ENCODE results near the gene OSBPL9.

The OSBPL9 gene, protein sequence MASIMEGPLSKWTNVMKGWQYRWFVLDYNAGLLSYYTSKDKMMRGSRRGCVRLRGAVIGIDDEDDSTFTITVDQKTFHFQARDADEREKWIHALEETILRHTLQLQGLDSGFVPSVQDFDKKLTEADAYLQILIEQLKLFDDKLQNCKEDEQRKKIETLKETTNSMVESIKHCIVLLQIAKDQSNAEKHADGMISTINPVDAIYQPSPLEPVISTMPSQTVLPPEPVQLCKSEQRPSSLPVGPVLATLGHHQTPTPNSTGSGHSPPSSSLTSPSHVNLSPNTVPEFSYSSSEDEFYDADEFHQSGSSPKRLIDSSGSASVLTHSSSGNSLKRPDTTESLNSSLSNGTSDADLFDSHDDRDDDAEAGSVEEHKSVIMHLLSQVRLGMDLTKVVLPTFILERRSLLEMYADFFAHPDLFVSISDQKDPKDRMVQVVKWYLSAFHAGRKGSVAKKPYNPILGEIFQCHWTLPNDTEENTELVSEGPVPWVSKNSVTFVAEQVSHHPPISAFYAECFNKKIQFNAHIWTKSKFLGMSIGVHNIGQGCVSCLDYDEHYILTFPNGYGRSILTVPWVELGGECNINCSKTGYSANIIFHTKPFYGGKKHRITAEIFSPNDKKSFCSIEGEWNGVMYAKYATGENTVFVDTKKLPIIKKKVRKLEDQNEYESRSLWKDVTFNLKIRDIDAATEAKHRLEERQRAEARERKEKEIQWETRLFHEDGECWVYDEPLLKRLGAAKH

DNA sequence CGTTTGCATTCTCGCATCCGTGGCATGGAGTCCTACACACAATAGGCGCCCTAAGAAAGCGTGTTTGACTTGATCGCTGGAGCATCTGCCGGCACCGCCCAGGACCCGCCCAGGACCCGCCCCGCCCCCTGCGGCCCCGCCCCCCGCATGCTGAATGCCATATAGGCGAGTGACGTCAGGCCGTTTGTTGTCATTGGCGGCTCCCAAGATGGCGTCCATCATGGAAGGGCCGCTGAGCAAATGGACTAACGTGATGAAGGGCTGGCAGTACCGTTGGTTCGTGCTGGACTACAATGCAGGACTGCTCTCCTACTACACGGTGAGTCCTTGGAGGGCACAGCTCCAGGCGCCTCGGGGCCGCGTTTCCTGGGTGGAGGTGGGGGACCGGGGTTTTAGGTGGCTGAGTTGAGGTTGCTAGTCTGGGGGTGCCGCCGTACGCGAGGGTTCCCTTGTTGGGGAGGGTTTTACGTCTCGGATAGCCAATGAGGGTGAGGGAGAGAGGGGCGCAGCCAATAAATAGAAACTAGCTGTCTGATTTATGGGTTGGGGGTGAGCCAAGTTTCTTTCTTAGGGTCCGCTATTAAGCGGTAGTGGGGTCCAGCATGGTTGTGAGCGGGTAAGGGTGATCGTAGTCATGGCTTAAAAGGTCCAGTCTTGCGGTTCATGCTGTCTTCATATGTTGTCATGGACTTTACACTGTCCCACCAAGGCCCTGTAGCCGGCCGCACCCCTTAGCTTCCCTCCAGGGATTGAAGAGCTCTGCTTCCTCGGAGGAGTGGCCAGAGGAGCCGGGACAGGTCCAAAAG is at the start of gene OSBPL9:
OSBPL9 (plus strand) TSS at position 190 of the 806 bp plus-strand sequence; CDS start at position 209, 19 bp downstream.
- peak; percentile 54 for DNase-seq (ENCODE audit: low read depth, low spot score)

DNA sequence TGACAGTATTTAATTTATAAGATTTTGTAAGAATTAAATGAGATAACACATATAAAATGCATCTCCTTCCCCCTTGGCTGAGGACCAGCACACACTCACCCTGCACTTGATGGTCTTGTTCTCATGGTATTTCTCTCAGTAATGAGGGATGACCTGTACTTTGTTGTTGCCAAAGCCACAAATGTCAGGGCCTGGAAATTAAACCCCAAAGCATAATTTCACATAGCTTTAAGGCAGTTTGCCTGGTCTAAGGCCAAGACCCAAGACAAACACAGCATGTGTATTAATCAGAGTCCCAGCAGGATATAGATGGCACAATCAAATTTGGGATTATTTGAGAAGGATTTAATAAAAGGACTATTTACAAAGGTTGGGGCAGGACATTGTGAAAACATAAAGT is 49.2 kb upstream of the OSBPL9 start:
- DNase-seq (ENCODE audit: low read depth, low spot score) = no peak

DNA sequence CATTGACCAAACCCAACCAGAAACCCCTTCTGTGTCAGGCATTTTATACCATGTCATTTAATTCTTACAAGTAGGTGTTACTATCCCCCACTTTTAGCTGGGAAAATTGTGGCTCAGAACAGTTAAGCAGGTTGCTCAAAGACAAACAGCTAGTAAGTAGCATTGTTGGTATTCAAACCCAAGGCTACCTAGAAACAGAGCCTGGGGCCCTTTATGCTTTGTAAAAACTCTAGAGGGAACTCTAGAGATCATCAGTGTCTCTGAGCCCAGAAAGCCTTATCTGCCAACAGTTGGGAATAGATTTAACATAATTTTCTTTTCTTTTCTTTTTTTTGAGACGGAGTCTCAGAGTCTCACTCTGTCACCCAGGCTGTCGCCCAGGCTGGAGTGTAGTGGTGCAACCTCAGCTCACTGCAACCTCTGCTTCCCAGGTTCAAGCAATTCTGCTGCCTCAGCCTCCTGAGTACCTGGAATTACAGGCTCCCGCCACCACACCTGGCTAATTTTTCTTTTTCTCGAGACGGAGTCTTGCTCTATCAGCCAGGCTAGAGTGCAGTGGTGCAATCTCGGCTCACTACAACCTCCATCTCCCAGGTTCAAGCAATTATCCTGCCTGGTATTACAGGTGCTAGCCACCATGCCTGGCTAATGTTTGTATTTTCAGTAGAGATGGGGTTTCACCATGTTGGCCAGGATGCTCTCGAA is 48.5 kb upstream of the OSBPL9 start:
- no peak for DNase-seq (ENCODE audit: low read depth, low spot score)

DNA sequence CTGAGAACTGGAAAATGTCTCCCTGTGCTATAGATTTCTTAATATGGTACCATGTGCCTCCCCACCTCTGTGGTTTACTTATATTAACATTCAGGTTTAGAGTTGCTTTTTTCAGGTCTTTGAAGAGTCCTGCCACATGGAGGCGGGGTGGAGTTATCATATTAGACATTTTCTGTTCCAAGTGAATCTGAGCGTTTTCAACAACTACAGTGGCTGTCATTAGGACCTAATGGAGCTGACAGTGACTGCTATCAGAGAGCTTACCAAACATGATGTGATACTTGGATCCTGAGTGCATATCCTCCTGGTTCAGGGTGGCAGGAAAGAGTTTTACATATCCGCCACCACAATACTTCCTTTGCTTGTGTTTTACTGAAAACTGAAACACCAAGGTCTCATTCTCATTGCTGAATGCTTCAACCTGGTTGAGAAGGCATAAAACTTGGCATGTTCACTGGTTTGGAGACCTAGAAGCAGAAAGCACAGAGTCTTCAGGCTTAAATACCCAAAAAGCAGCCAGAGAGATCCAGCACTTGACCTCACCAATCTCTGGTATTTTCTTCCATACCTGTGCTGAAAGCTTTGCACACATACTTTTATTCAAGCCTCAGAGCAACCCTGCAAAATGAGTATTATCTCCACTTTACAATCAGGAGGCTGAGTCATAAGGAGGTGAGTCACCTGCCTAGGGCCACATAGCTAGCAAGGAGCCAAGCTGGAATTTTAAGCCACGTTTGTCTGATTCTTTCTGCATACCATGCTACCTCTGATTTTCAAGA is 47.4 kb upstream of the OSBPL9 start:
- DNase-seq (ENCODE audit: low read depth, low spot score) = no peak

DNA sequence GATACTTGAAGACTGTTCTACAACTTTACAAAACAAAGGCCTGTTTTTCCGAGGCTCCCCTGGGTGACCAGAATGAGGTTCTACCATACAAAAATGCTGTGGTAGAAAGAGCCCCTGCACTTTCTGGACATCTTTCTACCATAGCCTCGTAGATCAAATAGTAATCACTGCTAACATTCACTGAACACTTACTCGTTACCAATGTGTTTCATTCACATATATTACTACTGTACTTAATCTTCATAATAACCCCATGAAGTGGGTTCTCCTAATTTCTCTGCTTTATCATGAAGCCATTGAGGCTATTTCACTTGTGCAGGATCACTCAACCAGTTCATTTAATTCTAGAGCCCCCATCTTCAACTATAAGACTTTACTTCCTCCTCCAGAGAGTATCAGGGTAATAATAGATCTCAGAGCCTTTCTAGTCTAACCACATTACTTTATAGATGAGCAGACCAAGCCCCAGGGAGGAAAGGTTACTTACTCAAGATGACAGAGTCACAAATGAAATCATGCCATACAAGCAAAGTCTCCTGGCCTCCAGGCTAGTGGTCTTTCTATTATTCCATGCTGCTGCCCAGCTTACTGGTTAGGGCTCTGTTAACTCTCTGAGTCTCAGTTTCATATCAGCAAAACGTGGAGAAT is 46.7 kb upstream of the OSBPL9 start:
- DNase-seq (ENCODE audit: low read depth, low spot score) = no peak

DNA sequence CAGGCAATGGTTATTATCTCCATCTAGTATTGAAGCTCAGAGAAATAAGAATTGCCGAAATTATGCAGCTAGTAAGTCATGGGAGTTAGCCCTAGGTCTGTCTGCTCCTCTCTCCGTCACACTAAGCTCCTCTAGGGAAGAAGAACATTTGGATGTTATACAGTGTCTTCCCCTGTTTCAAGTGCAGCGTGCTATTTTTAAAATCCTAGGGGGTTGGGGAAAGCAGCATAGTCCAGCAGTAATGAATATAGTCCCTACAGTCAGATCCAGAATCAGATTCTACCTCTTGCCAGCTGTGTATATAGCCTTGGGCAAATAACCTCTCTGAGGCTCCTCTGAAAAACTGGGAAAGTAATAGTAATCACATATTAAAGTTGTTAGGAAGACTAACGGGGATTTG is 44.5 kb upstream of the OSBPL9 start:
- DNase-seq (ENCODE audit: low read depth, low spot score) = no peak

GRCh38 chr1:51574796-51575195 is 42.1 kb upstream of the OSBPL9 start:
- DNase-seq (ENCODE audit: low read depth, low spot score) = no peak

DNA sequence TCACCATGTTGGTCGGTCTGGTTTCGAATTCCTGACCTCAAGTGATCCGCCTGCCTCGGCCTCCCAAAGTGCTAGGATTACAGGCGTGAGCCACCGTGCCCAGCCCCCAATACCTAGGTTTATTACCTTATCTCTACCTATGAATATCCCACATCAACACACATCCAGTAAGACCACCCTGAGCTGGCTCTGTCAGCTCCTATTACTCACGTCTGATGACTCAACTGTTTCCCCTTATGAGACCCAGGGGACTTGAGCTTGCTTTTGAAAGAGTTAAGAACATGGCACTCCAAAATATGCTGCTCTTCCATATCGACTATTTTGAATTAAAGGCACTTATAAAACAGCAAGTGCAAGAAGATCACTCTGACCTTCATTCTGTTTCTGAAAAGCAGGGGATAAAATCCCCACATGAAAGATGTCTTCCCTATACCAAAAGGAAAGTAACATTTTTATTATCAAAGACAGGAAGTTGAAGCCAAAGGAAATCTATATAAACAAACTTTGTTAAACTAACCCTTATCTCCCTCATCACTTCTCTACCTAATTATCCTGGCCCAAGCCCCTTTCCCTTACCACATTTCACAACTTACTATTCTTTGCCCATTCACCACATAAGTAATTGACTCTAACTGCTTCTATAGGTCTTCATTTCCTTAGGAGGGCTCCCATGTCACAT is 41.3 kb upstream of the OSBPL9 start:
- DNase-seq (ENCODE audit: low read depth, low spot score) = no peak

DNA sequence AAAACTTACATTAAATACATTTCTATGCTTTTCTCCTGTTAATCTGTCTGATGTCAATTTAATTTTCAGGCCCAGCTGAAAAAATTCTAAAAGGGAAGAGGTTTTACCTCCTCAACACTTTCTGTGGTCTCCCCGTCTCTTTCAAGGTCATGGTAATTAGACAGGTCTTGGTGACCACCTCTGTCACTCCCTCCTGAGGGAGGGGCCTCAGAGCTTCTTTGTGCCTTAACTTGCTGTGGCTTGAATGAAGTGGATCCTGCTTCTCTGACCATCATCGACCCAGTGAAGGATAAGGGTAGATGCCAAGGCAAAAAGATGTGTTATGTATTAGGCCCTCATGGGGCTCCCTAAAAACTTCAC is 40.8 kb upstream of the OSBPL9 start:
- DNase-seq (ENCODE audit: low read depth, low spot score) = no peak

- no peak for DNase-seq (ENCODE audit: low read depth, low spot score)
These were observed 40.0 kb upstream of the OSBPL9 start for GRCh38 chr1:51576923-51577322.

DNA sequence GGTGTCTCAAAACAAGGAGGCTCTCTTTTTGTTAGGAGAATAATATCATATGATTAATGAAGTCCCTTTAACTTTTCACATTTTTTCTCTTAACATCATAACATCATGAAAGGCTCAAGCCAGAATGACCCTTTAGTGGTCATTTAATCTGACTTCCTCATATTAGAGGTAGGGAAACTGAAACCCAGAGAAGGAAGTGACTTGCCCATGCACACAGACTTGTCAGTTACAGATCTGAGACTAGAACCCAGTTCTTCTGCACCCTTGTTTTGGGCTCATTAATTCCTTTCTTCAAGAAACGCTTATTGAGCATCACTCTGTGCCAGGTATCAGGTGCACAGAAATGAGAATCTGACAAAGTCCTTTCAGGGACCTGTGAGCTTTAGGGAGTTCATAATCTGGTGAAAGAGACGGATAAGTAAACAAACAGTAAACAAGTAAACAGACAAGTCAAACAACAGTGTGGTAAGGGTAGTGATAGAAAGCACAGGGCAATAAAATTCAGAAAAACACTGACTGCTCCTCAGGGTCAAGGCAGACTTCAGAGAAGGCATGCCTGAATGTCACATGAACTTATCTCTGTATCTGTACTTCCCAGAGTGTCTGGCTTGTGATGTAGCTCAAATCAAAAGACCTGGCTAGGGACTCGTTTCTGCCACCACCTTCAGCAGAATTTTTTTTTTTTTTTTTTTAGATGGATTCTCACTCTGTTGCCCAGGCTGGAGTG is 38.3 kb upstream of the OSBPL9 start:
- no peak for DNase-seq (ENCODE audit: low read depth, low spot score)

- DNase-seq (ENCODE audit: low read depth, low spot score) = no peak
These were observed 35.7 kb upstream of the OSBPL9 start for GRCh38 chr1:51581238-51581637.

DNA sequence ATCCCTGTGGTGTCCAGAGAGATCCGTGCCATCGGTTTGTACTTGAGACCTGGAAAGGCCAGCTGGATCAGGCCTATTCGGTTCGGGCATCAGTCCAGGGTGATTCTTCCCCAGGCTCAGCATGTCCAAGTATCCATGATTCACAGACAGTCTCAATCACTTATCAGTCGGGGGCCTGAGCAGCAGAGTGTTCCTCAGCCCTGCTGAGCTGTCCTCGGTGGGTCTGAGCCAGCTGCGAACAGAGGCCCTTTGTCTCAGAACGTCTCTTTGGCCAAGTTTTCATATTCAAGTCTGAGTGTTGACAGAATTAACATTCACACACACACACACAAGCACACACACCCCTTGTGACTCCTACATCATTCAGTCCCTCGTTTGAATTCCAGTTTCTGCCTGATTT is 33.4 kb upstream of the OSBPL9 start:
- DNase-seq (ENCODE audit: low read depth, low spot score) = no peak

DNA sequence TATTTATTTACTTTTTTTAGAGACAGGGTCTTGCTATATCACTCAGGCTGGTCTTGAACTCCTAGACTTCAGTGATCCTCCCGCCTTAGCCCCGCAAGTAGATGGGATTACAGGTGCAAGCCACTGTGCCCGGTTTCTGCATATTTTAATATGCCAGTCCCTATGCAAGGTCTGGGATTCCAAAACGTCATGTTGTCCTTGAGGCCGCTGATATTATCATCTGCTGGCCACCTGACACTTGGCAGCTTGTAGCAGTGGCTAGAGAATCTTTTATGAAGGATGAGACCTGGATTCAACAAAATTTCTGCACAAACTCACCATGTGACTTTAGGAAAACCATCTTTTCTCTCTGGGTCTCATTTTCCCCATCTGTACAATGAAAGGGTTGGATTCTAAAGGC is 32.9 kb upstream of the OSBPL9 start:
- DNase-seq (ENCODE audit: low read depth, low spot score) = no peak

DNA sequence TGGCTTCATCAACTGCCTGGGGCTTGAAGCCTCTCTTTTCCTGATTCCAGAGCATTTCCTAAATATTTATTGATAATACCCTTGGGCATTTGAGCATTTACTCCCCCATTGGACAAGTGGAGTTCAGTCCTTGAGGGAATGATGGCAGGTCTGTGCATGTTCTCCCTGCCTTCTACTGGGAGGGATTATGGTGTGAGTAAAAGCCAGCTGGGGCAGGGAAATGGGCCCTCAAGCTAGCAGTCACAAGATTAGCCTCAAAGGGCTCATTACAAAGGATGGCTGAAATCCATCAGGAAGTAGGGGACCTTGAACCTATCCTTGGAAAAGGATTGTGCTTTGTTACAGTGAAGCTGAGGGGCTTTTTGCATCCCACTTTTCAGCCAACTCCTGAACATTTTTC is 24.2 kb upstream of the OSBPL9 start:
- no peak for DNase-seq (ENCODE audit: low read depth, low spot score)

DNA sequence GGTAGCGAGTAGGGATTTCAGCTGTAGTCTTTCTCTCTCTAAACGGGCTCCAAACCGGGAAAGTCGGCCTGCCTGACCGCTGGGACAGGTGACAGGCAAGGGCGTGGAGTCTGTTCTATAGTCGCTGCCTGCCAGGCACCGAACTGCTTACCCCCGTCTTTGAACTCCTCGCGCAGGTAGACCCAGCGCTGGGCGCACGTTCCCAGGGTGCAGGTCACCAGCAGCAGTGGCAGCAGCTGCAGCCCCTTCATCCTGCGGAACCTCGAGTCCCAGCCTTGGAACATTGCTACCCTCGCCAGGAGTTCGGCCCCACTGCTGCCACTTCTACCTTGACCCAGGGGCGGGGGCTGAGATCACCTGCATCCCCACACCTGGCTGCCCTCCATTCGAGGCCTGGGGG is 22.2 kb upstream of the OSBPL9 start:
- DNase-seq (ENCODE audit: low read depth, low spot score) = no peak

- no peak for DNase-seq (ENCODE audit: low read depth, low spot score)
These were observed 16.4 kb upstream of the OSBPL9 start for GRCh38 chr1:51600529-51600928.

DNA sequence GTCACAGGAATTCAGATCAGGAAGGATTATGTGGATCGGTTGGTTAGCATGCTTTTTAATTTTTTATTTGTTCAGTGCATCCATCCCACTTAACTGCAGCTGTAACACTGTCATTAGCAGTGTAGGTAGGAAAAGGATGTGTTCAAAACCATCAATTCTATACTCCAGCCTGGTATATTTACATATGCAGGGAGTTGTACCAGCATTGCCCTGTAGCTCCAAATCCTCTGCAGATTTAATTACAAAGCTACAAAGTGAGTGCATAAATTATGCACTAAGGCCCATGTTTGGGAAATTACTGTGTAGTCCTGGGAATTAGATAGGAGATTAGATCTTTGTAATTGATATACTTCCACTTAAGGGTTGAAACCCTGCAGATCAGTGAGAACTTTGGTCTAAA is 15.9 kb upstream of the OSBPL9 start:
- DNase-seq (ENCODE audit: low read depth, low spot score) = no peak

Measured in brain pericyte (primary cell).